GM19351 (cell line): ENCODE measurements around the gene TRMT2A.
"Not testable (repeated sequence)": the region's sequence is repeated elsewhere in the genome, so short reads cannot be mapped to it uniquely, and the experiment has no call there.

Source experiments
- ATAC-seq: cut with Tn5 transposase; IDR thresholded peaks from one replicate; pipeline ENCODE4 v1.9.1; 2021; ENCODE audit warnings: mild to moderate bottlenecking, moderate library complexity; ENCODE audit not compliant: unreplicated experiment

The TRMT2A gene

GRCh38 chr22:20116951-20117632, at the start of gene TRMT2A:
TSS of gene TRMT2A (minus strand) at chr22:20117226. CDS start at chr22:20116906, 320 bp downstream.
- ATAC-seq: peak; percentile 81

- no peak for ATAC-seq
Measured at GRCh38 chr22:20166703-20167102, 49.7 kb upstream of the TRMT2A start.

GRCh38 chr22:20165913-20166312, 48.9 kb upstream of the TRMT2A start:
- ATAC-seq: no peak

- ATAC-seq: no peak
Measured at GRCh38 chr22:20165421-20165820, 48.4 kb upstream of the TRMT2A start.

- no peak for ATAC-seq
Measured at GRCh38 chr22:20164863-20165262, 47.8 kb upstream of the TRMT2A start.

GRCh38 chr22:20160041-20160440, 43.0 kb upstream of the TRMT2A start:
- no peak for ATAC-seq

- not testable (repeated sequence) for ATAC-seq
Measured at GRCh38 chr22:20159531-20159930, 42.5 kb upstream of the TRMT2A start.

GRCh38 chr22:20159076-20159475, 42.0 kb upstream of the TRMT2A start:
- ATAC-seq: no peak

- ATAC-seq: no peak
Measured at GRCh38 chr22:20158391-20159036, 41.5 kb upstream of the TRMT2A start.

- no peak for ATAC-seq
Measured at GRCh38 chr22:20157430-20158183, 40.6 kb upstream of the TRMT2A start.

GRCh38 chr22:20156611-20157429, 39.8 kb upstream of the TRMT2A start:
- no peak for ATAC-seq

GRCh38 chr22:20156042-20156389, 39.0 kb upstream of the TRMT2A start:
- no peak for ATAC-seq

GRCh38 chr22:20155330-20156041, 38.5 kb upstream of the TRMT2A start:
- ATAC-seq: no peak

GRCh38 chr22:20154602-20155187, 37.7 kb upstream of the TRMT2A start:
- no peak for ATAC-seq

GRCh38 chr22:20153945-20154344, 36.9 kb upstream of the TRMT2A start:
- no peak for ATAC-seq

GRCh38 chr22:20152464-20152890, 35.5 kb upstream of the TRMT2A start:
- ATAC-seq: no peak

GRCh38 chr22:20151276-20151588, 34.2 kb upstream of the TRMT2A start:
- no peak for ATAC-seq

GRCh38 chr22:20150381-20151275, 33.6 kb upstream of the TRMT2A start, which contains the start of gene CCDC188:
TSS of gene CCDC188 (minus strand) at chr22:20151055. CDS start at chr22:20150986, 69 bp downstream.
- no peak for ATAC-seq
